Esophagus muscularis mucosa (tissue), 4 donors: ENCODE measurements around the gene JPH3. TPM values are rescaled to one million over a fixed set of nuclear protein-coding genes. Genes with fewer than 3 reads are reported as not detected.

Experiments used
- DNase-seq: peaks from one replicate; pipeline ENCODE4 v3.0.0-alpha.2; 2017; ENCODE audit errors: extremely low spot score
- H3K27ac ChIP-seq, 4 donors: fragments of 200-600 bp; sonication (generic); replicated peaks in 1 of 4; 1 replicate in 3 of 4; 2 replicates in 1 of 4; pipeline ENCODE4 v1.5.1; 2016 to 2019; ENCODE audit warnings: mild to moderate bottlenecking in 1 of 4
- H3K27me3 ChIP-seq, 4 donors: fragments of 200-600 bp; sonication (generic); one replicate each; pipeline versions ENCODE4 v1.5.1 to v1.6.0; 2016 to 2019
- H3K36me3 ChIP-seq, 4 donors: fragments of 200-600 bp; sonication (generic); one replicate each; pipeline ENCODE4 v1.5.1; 2016 to 2019
- H3K4me1 ChIP-seq, 4 donors: fragments of 200-600 bp; sonication (generic); one replicate each; pipeline ENCODE4 v1.5.1; 2016 to 2019
- H3K4me3 ChIP-seq, 4 donors: fragments of 200-600 bp; sonication (generic); 1 replicate in 2 of 4; 2 replicates in 2 of 4; pipeline ENCODE4 v1.5.1; 2016 to 2019; ENCODE audit warnings: mild to moderate bottlenecking in 4 of 4, moderate library complexity in 1 of 4
- H3K9me3 ChIP-seq, 4 donors: fragments of 200-600 bp; sonication (generic); 1 replicate in 3 of 4; 2 replicates in 1 of 4; pipeline ENCODE4 v1.5.1; 2016 to 2019
- EP300 ChIP-seq: sonication (generic); formaldehyde crosslinking; IDR thresholded peaks from one replicate; pipeline ENCODE4 v1.6.1; 2017; ENCODE audit warnings: antibody characterized with exemption
- POLR2A ChIP-seq: fragments of 450-650 bp; IDR thresholded peaks from one replicate; pipeline ENCODE4 v1.6.1; 2017; ENCODE audit warnings: antibody characterized with exemption, moderate library complexity, mild to moderate bottlenecking, low read depth
- POLR2AphosphoS5 ChIP-seq, 2 donors: sonication (generic); formaldehyde crosslinking; IDR thresholded peaks; one replicate each; pipeline ENCODE4 v1.6.1; 2017; ENCODE audit warnings: antibody characterized with exemption in 2 of 2
- WGBS: methylation state at CpG from one replicate; pipeline ENCODE4 v1.1.5; 2018; 5-methylcytosine and 5-hydroxymethylcytosine counted together
- intact Hi-C: fragments of 100-400 bp; cut with DNase I; formaldehyde crosslinking; loops from one replicate; pipeline ENCODE4 v1.15.1; 2023
- total RNA-seq, 4 donors: library from RNA; depleted of rRNA; stranded (reverse); fragments of >200 nt; gene quantifications; one replicate each; pipeline versions ENCODE4 v1.1.0 to v1.2.1, GENCODE V29; 2016
- TF ChIP-seq, protein P1 (sequence below), 3 experiments: fragments of 200-600 bp in 2 of 3; fragments of 450-650 bp in 1 of 3; sonication (generic) in 2 of 3; IDR thresholded peaks; one replicate each; pipeline ENCODE4 v1.5.1; 2017 to 2019; ENCODE audit warnings: antibody characterized with exemption in 3 of 3, mild to moderate bottlenecking in 2 of 3, moderate library complexity in 1 of 3

The JPH3 gene
- total RNA-seq, 4 donors from 2014 or later = 0.42 to 2.2 (median 0.54) TPM

DNA sequence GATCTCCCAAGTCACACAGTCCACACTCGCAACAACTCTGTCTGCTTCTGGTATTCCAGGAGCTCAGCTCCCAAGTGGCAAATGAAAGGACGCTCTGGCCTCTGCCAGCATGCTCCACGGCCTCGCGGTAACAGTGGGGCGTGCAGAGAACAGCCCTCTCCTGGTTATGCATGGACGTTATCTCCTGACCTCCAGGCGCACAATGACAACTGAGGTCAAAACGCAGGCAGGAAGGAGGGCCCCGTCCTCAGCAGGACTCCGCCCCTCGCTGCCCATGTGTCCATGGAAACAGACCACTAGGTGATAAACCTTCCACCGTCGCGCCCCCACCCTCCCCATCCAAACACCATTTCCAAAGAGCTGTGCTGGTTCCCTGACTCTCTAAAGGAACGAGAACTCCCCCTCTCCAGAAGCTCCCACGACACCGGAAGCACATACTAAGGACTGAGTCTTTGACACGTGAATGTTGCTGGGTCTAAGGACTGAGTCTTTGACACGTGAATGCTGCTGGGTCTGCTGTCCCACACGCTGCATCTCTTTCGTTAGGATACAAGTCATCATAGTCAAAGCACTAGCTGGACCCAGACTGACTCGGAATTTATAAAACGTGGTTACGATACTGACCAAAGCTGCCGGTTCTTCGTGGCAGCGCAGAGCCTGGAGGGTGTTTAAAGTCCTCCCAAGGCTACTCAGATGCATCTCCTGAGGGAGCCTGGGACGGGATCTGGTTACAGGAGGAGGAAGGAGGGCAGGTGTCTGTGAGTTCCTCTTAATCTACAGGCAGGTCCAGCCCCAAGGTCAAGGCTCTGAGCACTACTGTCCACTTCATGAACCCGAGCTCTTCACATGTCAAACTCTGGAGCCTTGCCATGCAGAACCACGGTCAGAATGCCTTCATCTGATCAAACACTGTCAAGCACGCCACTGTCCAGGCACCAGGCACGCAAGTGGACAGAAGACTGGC is 119.6 kb downstream of the JPH3 start:
- WGBS = 90% methylated on average over 23 of the region's 33 CpGs
- intact Hi-C loops = no loop called here
- Histone ChIP-seq H3K27ac (no peak overlapping the region), H3K9me3 (no peaks in the 10 kb centered on the region), H3K4me1 (peaks cover 0 to 12% (median 7%) of the 10 kb centered on the region in 4 donors), H3K27me3 (no peaks in the 10 kb centered on the region), H3K4me3 (no peak overlapping the region), H3K36me3 (peaks cover 0 to 60% (median 23%) of the 10 kb centered on the region in 4 donors)
- TF ChIP-seq EP300 (no peak), POLR2AphosphoS5 (IDR thresholded peaks at IDR 0.05) (no peak), POLR2A (no peak)
- TF ChIP-seq, protein P1, sequence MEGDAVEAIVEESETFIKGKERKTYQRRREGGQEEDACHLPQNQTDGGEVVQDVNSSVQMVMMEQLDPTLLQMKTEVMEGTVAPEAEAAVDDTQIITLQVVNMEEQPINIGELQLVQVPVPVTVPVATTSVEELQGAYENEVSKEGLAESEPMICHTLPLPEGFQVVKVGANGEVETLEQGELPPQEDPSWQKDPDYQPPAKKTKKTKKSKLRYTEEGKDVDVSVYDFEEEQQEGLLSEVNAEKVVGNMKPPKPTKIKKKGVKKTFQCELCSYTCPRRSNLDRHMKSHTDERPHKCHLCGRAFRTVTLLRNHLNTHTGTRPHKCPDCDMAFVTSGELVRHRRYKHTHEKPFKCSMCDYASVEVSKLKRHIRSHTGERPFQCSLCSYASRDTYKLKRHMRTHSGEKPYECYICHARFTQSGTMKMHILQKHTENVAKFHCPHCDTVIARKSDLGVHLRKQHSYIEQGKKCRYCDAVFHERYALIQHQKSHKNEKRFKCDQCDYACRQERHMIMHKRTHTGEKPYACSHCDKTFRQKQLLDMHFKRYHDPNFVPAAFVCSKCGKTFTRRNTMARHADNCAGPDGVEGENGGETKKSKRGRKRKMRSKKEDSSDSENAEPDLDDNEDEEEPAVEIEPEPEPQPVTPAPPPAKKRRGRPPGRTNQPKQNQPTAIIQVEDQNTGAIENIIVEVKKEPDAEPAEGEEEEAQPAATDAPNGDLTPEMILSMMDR (IDR thresholded peaks at IDR 0.05) = no peak
- DNase-seq = no peak

DNA sequence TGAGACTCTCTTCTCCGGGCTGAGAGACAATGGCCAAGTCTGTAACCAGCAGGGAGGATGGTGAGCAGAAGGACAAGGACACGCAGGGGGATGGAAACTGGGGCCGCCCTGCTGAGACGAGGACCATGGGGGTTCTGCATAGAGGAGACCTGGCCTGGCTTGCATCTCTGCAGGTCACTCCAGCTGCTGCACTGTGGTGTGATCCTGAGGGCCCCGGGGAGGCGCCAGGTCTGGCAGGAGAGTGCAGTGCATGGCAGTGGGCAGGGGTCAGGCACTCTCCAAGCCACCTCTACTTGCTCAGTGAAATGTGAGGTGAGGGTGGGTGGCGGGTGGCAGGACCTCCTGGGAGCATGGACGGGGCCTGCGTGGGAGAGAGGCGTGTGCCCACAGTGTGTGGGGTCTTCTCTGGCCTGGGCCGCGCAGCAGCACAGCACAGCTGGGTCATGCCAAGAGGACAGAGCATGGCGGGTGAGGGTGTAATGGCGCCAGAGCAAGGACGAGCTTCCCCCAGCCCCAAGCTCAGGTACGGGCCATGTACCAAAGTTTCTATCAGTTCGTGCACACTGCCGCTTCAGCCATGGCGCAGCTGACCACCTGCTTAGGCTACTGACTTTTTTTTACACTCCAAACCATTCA is 120.4 kb downstream of the JPH3 start:
- intact Hi-C loops = no loop called here
- TF ChIP-seq, protein P1 (IDR thresholded peaks at IDR 0.05) = no peak
- TF ChIP-seq EP300 (no peak), POLR2AphosphoS5 (IDR thresholded peaks at IDR 0.05) (no peak), POLR2A (no peak)
- 95% methylated on average over 19 of the region's 19 CpGs for whole genome bisulfite sequencing
- DNase-seq = no peak
- H3K36me3 ChIP-seq = peaks cover 0 to 63% (median 29%) of the 10 kb centered on the region in 4 donors
- no peaks in the 10 kb centered on the region for H3K27me3 ChIP-seq
- H3K9me3 ChIP-seq = no peaks in the 10 kb centered on the region
- peaks cover 0 to 12% (median 7%) of the 10 kb centered on the region in 4 donors for H3K4me1 ChIP-seq
- no peak overlapping the region for H3K27ac ChIP-seq
- H3K4me3 ChIP-seq = no peak overlapping the region

DNA sequence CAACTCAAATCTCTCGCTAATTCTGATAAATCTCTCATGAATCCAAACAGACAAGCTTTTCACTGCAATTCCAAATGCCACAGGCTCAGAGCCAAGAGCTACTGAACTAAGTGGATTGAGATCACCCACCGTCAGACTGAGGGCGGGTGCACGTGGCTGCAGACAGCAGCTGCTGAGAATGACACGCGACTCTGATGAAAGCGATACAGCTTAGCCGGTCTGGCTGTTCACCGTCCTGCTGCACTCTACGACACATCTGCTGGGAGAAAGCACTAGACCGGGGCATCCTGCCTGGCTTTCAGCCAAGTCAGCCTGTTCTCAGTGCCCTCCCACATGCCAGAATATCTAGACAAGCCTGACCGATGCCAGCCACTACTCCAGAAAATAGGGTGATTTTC is 120.9 kb downstream of the JPH3 start:
- TF ChIP-seq EP300 = no peak
- TF ChIP-seq POLR2A = no peak
- TF ChIP-seq, protein P1 (IDR thresholded peaks at IDR 0.05) = no peak
- TF ChIP-seq POLR2AphosphoS5 (IDR thresholded peaks at IDR 0.05) = no peak
- Histone ChIP-seq H3K27me3 (no peaks in the 10 kb centered on the region), H3K36me3 (peaks cover 0 to 65% (median 31%) of the 10 kb centered on the region in 4 donors), H3K4me1 (peaks cover 0 to 12% (median 7%) of the 10 kb centered on the region in 4 donors), H3K27ac (no peak overlapping the region), H3K9me3 (no peaks in the 10 kb centered on the region), H3K4me3 (no peak overlapping the region)
- intact Hi-C loops = no loop called here
- no peak for DNase-seq
- 51% methylated on average over 12 of the region's 12 CpGs for WGBS

DNA sequence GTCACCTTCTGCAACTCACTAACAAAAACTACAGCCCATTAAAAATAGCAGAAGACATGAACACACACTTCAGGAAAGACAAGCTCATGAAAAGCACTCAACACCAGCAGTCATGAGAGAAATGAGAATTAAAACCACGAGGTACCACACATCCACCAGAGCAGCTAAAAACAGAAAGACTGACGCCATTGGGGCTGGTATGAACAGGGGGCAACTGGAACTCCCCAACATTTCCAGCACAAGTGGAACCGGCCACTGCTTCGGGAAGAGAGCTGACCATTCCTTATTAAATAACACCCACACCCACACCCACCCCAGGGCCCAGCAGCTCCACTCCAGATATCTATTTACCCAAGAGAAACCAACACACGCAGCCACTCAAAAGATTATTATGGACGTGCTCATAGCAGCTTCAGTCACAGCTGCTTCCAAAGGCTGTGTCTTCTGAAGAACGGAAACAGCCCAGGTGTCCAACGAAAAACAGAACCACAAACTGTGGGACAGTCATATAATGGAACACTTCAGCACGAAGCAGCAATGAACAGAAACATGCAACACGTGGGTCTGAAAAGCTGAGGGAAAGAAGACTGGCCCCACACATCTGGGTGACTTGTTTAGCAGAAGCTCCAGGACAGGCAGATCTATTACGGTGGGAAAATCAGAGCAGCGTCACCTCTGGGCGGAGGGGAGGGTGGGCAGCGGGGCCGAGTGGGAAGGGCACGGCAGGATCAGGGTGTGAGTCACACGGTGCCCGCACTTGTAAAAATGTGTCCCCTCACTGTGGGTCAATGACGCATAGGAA is 122.4 kb downstream of the JPH3 start:
- 91% methylated on average over 19 of the region's 19 CpGs for WGBS
- intact Hi-C loops = no loop called here
- Histone ChIP-seq H3K27ac (no peak overlapping the region), H3K9me3 (no peaks in the 10 kb centered on the region), H3K36me3 (peaks cover 7 to 79% (median 40%) of the 10 kb centered on the region in 4 donors), H3K4me1 (peaks cover 0 to 12% (median 7%) of the 10 kb centered on the region in 4 donors), H3K27me3 (no peaks in the 10 kb centered on the region), H3K4me3 (no peak overlapping the region)
- TF ChIP-seq POLR2A (no peak), EP300 (no peak), POLR2AphosphoS5 (IDR thresholded peaks at IDR 0.05) (no peak)
- TF ChIP-seq, protein P1 (IDR thresholded peaks at IDR 0.05) = no peak
- no peak for DNase-seq
